Measurements from ENCODE around the gene WNT9A.

GRCh38 chr1:227944090-227944930 is 3.4 kb downstream of the WNT9A start:
- TF ChIP-seq MAX (IDR thresholded peaks at IDR 0.05), result no peak
- TF ChIP-seq EP300 (IDR thresholded peaks at IDR 0.05; ENCODE audit: borderline replicate concordance), result no peak
- TF ChIP-seq TEAD4 (IDR thresholded peaks at IDR 0.05), result no peak
- TF ChIP-seq CEBPB (IDR thresholded peaks at IDR 0.05), result no peak
- no peak for TF ChIP-seq EGR1 (IDR thresholded peaks at IDR 0.05)
